ENCODE data around the gene ATP8B3. TPM values are rescaled to one million over a fixed set of nuclear protein-coding genes. Genes with fewer than 3 reads are reported as not detected.

The ATP8B3 gene
- total RNA-seq, 2 donors from 2014 or later, result 0.52 TPM; not detected in 1

DNA sequence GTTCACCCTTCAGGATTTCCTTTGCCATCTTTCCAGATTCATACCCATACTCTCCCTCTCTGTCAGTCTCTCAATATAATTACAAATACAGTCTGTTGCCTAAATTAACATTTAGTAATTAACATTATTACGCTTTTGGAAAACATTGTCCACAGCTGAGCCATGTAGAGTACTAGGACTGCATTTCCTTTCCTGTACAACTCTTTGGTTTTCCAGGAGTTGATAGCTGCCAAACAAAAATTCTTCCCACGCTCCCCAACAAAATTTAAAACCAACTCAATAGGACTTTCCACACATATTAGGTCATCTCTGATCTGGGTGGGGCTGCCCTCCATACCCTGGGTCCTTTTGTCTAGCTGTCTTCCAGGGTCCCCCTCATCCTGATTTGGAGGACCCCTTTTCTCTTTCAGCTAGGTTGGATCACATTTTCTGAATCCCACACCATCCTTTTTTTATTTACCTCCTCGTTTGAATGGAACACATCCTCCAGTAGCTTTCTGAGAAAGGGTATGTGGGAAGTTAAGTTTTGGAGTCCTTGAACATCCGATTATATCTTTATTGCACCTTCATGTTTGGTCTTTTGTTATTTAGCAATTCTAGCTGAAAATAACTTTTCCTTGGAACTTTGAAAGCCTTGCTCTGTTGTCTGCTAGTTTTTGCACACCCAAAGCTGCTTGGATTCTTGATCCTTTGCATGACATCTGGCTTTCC is 41.1 kb downstream of the ATP8B3 start:
- H3K27ac ChIP-seq, result no peak overlapping the region
- H3K9me3 ChIP-seq, result peaks cover 0 to 10% (median 0%) of the 10 kb centered on the region in 3 donors
- TF ChIP-seq POLR2A (IDR thresholded peaks at IDR 0.05), result no peak
- TF ChIP-seq, protein P1, sequence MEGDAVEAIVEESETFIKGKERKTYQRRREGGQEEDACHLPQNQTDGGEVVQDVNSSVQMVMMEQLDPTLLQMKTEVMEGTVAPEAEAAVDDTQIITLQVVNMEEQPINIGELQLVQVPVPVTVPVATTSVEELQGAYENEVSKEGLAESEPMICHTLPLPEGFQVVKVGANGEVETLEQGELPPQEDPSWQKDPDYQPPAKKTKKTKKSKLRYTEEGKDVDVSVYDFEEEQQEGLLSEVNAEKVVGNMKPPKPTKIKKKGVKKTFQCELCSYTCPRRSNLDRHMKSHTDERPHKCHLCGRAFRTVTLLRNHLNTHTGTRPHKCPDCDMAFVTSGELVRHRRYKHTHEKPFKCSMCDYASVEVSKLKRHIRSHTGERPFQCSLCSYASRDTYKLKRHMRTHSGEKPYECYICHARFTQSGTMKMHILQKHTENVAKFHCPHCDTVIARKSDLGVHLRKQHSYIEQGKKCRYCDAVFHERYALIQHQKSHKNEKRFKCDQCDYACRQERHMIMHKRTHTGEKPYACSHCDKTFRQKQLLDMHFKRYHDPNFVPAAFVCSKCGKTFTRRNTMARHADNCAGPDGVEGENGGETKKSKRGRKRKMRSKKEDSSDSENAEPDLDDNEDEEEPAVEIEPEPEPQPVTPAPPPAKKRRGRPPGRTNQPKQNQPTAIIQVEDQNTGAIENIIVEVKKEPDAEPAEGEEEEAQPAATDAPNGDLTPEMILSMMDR (IDR thresholded peaks at IDR 0.05), result no peak
- H3K4me3 ChIP-seq, result no peak overlapping the region
- DNase-seq (no peak), ATAC-seq (no peak)
- peaks cover 0 to 50% of the 10 kb centered on the region in 2 donors for H3K27me3 ChIP-seq
- 80 to 81% methylated on average over 4 of the region's 4 CpGs for WGBS, 2 donors
- H3K36me3 ChIP-seq (replicated peaks in 1 of 2; ENCODE audit: insufficient read depth in 1 of 2, low read depth in 2 of 2), result no peaks in the 10 kb centered on the region
- no peaks in the 10 kb centered on the region for H3K4me1 ChIP-seq
- intact Hi-C loops (cut with DNase I), result no loop called here

DNA sequence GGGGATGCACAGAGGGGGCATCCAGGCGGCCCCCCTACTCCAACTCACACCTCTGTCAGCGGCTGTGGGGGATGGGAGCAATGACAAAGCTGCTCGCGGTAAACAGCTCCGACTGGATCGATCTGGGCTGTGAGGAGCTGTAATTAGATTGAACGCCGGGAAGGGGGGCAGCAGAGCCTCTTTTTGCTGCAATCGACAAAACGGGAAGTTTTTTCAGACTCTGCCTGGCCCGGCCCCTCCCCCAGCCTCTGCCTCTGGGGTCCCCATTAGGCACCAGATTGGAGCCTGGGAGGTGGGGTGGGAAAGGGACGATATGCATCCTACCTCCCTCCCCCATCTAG is 42.5 kb downstream of the ATP8B3 start:
- H3K27me3 ChIP-seq, result peaks cover 0 to 49% of the 10 kb centered on the region in 2 donors
- H3K27ac ChIP-seq, result no peak overlapping the region
- DNase-seq, result no peak
- peaks cover 0 to 10% (median 0%) of the 10 kb centered on the region in 3 donors for H3K9me3 ChIP-seq
- intact Hi-C loops (cut with DNase I), result loop anchor here (5.0 kb wide), 1 partner anchor 222 kb away; no protein-coding TSS in a partner anchor
- H3K36me3 ChIP-seq (replicated peaks in 1 of 2; ENCODE audit: insufficient read depth in 1 of 2, low read depth in 2 of 2), result no peaks in the 10 kb centered on the region
- WGBS, 2 donors, result 4 to 10% methylated on average over 8 to 12 of the region's 12 CpGs
- ATAC-seq, result no peak
- no peaks in the 10 kb centered on the region for H3K4me1 ChIP-seq
- H3K4me3 ChIP-seq, result no peak overlapping the region
- TF ChIP-seq, protein P1 (IDR thresholded peaks at IDR 0.05), result no peak
- TF ChIP-seq POLR2A (IDR thresholded peaks at IDR 0.05), result no peak

DNA sequence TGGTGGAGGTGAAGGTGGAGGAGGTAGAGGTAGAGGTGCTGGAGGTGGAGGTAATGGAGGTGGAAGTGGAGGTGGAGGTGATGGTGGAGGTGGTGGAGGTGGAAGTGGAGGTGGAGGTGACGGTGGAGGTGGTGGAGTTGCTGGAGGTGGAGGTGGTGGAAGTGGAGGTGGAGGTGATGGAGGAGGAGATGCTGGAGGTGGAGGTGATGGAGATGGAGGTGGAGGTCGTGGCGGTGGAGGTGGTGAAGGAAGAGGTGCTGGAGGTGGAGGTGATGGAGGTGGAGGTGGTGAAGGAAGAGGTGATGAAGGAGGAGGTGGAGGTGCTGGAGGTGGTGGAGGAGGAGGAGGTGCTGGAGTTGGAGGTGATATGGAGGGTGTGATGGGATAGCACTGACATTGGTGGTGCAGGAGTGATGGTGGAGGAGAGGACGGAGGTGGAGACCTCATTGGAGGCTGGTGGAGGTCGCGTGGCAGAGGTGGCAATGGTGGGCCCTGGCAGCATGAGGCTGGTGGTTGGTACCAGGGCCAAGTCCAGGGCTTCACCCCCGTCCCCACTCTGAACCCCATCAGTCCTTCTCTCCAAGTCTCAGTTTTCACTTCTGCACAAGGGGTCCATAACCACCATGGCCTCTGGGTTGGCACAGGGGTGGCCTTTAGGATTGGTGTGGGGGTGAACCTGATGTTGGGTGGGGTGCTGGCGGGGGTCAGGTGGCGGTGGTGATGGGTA is 43.0 kb downstream of the ATP8B3 start:
- Histone ChIP-seq H3K36me3 (replicated peaks in 1 of 2; ENCODE audit: insufficient read depth in 1 of 2, low read depth in 2 of 2) (no peaks in the 10 kb centered on the region), H3K27ac (no peak overlapping the region), H3K9me3 (peaks cover 0 to 10% (median 0%) of the 10 kb centered on the region in 3 donors), H3K4me3 (no peak overlapping the region), H3K27me3 (peaks cover 0 to 52% of the 10 kb centered on the region in 2 donors), H3K4me1 (no peaks in the 10 kb centered on the region)
- DNase-seq, result no peak
- intact Hi-C loops (cut with DNase I), result loop anchor here (5.0 kb wide), 1 partner anchor 222 kb away; no protein-coding TSS in a partner anchor
- ATAC-seq, result no peak
- TF ChIP-seq, protein P1 (IDR thresholded peaks at IDR 0.05), result no peak
- no peak for TF ChIP-seq POLR2A (IDR thresholded peaks at IDR 0.05)
- WGBS, 2 donors, result 56 to 64% methylated on average over 8 to 9 of the region's 9 CpGs

DNA sequence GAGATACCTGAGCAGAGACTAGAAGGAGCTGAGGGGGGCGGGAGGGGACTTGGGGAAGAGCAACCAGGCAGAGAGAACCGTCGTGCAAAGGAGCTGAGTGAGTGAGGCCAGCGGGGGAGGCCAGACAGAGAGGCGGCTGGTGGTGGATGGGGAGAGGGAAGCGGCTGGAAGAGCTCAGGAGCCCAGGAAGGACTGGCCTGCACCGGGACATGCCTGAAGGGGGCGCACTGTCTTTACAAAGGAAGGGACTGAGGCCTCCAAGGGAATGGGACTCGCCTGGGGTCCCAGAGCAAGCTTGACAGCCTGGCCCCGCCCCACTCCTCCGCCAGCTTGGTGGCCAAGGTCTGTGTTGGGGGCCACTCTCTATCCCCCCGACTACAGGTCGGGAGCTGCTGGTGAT is 43.8 kb downstream of the ATP8B3 start:
- H3K27ac ChIP-seq, result no peak overlapping the region
- no peak for TF ChIP-seq POLR2A (IDR thresholded peaks at IDR 0.05)
- TF ChIP-seq, protein P1 (IDR thresholded peaks at IDR 0.05), result peak in 1 of 7 experiments; percentile 9
- 17% methylated on average over 13 of the region's 13 CpGs for WGBS, 2 donors
- DNase-seq (no peak), ATAC-seq (no peak)
- H3K4me1 ChIP-seq, result no peaks in the 10 kb centered on the region
- intact Hi-C loops (cut with DNase I), result loop anchor here (5.0 kb wide), 1 partner anchor 221 kb away; no protein-coding TSS in a partner anchor
- H3K27me3 ChIP-seq, result peaks cover 0 to 59% of the 10 kb centered on the region in 2 donors
- H3K9me3 ChIP-seq, result peaks cover 0 to 10% (median 0%) of the 10 kb centered on the region in 3 donors
- H3K4me3 ChIP-seq, result no peak overlapping the region
- no peaks in the 10 kb centered on the region for H3K36me3 ChIP-seq (replicated peaks in 1 of 2; ENCODE audit: insufficient read depth in 1 of 2, low read depth in 2 of 2)
